UCSD-AML1 (cell line): ENCODE data around the gene PCDHGB4.
"Not testable (repeated sequence)": the region's sequence is repeated elsewhere in the genome, so short reads cannot be mapped to it uniquely, and the experiment has no call there.

Experiments
- DNase-seq: peaks from one replicate; lab custom pipeline; 2025; ENCODE audit not compliant: unreplicated experiment; lab: John Stamatoyannopoulos, UW

PCDHGB4 gene

DNA sequence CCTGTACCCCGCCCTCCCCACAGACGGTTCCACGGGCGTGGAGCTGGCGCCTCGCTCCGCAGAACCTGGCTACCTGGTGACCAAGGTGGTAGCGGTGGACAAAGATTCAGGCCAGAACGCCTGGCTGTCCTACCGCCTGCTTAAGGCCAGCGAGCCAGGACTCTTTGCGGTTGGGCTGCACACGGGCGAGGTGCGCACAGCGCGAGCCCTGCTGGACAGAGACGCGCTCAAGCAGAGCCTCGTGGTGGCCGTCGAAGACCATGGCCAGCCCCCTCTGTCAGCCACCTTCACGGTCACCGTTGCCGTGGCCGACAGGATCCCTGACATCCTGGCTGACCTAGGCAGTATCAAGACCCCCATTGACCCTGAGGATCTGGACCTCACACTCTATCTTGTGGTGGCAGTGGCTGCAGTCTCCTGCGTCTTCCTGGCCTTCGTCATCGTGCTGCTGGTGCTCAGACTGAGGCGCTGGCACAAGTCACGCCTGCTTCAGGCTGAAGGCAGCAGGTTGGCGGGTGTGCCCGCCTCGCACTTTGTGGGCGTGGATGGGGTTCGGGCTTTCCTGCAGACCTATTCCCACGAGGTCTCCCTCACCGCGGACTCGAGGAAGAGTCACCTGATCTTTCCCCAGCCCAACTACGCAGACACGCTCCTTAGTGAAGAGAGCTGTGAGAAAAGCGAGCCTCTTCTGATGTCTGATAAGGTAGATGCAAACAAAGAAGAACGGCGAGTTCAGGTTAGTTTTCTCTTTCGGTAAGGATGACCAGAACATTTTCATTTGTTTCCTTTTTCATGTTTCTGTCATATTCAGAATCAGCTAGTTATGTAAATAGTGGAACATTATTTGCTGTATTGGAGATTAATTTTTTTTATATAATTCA lies 21.2 kb upstream of the PCDHGB4 start:
- no peak for DNase-seq

DNA sequence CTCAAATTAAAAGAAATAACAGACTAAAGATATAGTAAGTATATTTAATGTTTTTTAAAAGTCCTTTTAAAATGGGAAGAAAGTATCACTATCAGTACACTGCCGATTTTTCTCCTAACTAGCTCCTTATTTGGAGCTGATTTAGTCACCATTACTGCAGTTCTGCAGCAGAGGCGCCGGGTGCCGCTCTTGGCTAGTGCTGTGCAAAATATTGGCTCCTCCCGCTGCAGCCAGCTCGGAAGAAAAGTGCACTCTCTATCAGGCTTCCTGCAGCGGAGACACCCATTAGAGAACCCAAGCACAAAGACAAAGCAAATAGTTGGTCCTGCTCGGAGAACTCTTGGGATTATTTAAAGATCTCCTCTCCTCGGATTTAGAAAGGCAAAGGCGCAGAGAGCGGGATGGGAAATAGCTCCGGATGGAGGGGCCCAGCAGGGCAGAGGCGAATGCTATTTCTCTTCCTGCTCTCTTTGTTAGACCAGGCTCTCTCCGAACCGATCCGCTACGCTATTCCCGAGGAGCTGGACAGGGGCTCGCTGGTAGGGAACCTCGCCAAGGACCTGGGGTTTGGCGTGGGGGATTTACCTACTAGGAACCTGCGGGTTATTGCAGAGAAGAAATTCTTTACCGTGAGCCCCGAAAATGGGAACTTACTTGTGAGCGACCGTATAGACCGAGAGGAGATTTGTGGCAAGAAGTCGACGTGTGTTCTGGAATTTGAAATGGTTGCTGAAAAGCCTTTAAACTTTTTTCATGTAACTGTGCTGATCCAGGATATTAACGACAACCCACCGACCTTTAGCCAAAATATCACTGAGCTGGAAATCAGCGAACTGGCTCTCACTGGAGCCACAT lies 17.3 kb upstream of the PCDHGB4 start, which contains the start of gene PCDHGB3:
Gene PCDHGB3 (plus strand): TSS at position 249 of the 855 bp plus-strand sequence. CDS start 153 bp downstream, at position 402.
- peak; percentile 30 for DNase-seq

DNA sequence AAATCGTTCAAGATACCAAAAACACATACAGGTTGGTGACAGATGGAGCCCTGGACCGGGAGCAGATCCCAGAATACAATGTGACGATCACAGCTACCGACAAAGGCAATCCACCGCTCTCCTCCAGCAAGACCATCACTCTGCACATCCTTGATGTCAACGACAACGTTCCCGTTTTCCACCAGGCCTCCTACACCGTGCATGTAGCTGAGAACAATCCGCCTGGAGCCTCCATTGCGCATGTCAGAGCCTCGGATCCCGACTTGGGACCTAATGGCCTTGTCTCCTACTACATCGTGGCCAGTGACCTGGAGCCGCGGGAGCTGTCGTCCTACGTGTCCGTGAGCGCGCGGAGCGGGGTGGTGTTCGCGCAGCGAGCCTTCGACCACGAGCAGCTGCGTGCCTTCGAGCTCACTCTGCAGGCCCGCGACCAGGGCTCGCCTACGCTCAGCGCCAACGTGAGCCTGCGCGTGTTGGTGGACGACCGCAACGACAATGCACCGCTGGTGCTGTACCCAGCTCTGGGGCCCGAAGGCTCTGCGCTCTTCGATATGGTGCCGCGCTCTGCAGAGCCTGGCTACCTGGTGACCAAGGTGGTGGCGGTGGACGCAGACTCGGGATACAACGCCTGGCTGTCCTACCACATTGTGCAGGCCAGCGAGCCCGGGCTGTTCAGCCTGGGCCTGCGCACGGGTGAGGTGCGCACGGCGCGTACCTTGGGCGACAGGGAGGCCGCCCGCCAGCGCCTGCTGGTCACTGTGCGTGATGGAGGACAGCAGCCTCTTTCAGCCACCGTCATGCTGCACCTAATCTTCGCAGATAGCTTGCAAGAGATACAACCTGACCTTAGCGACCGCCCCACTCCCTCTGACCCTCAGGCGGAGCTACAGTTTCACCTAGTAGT lies 15.7 kb upstream of the PCDHGB4 start:
- no peak for DNase-seq

DNA sequence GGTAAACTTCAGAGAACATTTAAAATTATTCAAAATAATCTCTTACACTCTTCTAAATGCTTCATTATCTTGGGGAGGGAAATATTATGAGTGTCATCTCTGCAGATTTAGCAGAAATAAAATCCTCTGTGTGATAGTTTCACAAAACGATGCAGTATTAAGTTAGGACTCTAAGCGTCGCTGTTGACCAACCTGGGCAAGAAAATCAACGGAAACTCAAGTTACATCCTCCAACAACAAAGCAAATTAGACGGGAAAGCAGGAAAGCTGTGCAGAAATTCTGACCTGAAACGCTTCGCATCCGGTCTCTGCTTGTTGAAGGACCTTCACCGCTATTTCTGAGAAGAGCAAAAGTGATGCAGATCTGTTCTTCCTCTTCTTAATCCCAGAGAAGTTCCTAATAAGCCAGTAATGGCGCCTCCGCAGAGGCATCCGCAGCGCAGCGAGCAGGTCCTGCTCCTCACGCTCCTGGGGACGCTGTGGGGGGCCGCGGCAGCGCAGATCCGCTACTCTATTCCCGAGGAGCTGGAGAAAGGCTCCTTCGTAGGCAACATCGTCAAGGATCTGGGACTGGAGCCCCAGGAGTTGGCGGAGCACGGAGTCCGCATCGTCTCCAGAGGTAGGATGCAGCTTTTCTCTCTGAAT lies 13.7 kb upstream of the PCDHGB4 start, which contains the start of gene PCDHGA6:
Gene PCDHGA6 (plus strand): TSS at position 219 of the 645 bp plus-strand sequence. CDS start 193 bp downstream, at position 412.
- no peak for DNase-seq

DNA sequence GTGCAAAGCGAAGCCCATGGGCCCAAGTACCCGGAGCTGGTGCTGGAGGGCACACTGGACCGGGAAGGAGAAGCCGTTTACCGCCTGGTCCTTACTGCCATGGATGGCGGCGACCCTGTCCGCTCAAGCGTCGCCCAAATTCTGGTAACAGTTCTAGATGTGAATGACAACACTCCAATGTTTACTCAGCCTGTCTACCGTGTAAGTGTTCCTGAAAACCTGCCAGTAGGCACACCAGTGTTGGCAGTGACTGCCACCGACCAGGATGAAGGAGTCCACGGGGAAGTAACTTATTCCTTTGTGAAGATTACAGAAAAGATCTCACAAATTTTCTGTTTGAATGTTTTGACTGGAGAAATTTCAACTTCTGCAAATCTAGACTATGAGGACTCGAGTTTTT lies 12.9 kb upstream of the PCDHGB4 start:
- no peak for DNase-seq

DNA sequence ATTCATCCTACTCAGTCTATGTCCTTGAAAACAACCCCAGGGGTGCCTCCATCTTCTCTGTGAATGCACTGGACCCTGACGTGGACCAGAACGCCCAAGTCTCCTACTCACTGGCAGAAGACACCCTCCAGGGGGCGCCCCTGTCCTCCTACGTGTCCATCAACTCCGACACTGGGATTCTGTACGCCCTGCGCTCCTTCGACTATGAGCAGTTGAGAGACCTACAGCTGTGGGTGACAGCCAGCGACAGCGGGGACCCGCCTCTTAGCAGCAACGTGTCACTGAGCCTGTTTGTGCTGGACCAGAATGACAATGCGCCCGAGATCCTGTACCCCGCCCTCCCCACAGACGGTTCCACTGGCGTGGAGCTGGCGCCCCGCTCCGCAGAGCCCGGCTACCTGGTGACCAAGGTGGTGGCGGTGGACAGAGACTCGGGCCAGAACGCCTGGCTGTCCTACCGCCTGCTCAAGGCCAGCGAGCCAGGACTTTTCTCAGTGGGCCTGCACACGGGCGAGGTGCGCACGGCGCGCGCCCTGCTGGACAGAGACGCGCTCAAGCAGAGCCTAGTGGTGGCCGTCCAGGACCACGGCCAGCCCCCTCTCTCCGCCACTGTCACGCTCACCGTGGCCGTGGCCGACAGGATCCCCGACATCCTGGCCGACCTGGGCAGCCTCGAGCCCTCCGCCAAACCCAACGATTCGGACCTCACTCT lies 11.9 kb upstream of the PCDHGB4 start:
- DNase-seq, result not testable (repeated sequence)

DNA sequence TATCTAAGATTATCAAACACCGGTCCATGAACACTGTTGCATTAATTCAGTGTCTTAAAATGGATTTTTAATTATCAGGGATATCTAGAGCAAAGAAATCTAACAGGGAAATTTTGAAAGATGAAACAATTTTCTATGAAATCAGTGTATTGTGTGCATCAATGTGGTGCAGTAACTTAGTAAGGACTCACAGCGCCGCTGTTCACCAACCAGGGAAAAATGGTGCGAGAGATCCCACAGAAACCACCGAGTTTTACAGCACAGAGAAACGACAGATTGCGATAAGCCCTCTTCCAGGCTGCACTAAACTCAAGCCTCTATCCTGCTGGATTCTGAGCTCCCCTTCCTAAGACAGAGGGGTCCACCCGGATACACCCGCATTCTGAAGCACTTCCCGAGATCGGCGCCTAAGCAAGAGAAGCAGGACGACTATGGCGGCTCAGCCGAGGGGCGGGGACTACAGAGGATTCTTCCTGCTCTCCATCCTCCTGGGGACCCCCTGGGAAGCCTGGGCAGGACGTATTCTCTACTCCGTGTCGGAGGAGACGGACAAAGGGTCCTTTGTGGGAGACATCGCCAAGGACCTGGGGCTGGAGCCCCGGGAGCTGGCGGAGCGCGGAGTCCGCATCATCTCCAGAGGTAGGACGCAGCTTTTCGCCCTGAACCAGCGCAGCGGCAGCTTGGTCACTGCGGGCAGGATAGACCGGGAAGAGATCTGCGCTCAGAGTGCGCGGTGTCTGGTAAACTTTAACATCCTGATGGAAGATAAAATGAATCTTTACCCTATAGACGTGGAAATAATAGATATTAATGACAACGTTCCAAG lies 4.8 kb upstream of the PCDHGB4 start, which contains the start of gene PCDHGA7:
Gene PCDHGA7 (plus strand): TSS at position 274 of the 826 bp plus-strand sequence. CDS start 158 bp downstream, at position 432.
- no peak for DNase-seq

DNA sequence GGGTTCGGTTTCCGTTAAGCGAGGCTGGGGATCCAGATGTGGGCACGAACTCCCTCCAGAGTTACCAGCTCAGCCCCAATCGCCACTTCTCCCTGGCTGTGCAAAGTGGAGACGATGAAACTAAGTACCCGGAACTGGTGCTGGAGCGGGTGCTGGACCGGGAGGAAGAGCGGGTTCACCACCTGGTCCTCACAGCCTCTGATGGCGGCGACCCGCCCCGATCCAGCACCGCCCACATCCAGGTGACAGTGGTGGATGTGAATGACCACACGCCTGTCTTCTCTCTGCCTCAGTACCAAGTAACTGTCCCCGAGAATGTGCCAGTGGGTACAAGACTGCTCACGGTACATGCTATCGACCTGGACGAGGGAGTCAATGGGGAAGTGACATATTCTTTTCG lies 4.2 kb upstream of the PCDHGB4 start:
- no peak for DNase-seq

DNA sequence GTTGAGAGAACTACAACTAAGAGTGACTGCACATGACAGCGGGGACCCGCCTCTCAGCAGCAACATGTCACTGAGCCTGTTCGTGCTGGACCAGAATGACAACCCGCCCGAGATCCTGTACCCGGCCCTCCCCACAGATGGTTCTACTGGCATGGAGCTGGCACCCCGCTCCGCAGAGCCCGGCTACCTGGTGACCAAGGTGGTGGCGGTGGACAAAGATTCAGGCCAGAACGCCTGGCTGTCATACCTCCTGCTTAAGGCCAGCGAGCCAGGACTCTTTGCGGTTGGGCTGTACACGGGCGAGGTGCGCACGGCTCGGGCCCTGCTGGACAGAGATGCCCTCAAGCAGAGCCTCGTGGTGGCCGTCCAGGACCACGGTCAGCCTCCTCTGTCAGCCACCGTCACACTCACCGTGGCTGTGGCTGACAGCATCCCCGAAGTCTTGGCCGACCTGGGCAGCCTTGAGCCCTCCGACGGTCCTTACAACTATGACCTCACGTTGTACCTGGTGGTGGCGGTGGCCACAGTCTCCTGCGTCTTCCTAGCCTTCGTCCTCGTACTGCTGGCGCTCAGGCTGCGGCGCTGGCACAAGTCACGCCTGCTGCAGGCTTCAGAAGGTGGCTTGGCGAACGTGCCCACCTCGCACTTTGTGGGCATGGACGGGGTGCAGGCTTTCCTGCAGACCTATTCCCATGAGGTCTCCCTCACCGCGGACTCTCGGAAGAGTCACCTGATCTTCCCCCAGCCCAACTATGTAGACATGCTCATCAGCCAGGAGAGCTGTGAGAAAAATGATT lies 2.8 kb upstream of the PCDHGB4 start:
- DNase-seq, result no peak

DNA sequence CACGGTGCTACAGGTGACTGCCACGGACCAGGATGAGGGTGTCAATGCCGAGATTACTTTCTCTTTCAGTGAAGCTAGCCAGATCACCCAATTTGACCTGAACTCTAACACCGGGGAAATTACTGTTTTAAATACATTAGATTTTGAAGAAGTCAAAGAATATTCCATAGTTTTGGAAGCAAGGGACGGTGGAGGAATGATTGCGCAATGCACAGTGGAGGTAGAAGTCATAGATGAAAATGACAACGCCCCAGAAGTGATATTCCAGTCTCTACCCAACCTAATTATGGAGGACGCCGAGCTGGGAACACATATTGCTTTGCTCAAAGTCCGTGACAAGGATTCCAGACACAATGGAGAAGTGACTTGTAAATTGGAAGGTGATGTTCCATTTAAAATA lies 1.2 kb downstream of the PCDHGB4 start:
- DNase-seq, result no peak

DNA sequence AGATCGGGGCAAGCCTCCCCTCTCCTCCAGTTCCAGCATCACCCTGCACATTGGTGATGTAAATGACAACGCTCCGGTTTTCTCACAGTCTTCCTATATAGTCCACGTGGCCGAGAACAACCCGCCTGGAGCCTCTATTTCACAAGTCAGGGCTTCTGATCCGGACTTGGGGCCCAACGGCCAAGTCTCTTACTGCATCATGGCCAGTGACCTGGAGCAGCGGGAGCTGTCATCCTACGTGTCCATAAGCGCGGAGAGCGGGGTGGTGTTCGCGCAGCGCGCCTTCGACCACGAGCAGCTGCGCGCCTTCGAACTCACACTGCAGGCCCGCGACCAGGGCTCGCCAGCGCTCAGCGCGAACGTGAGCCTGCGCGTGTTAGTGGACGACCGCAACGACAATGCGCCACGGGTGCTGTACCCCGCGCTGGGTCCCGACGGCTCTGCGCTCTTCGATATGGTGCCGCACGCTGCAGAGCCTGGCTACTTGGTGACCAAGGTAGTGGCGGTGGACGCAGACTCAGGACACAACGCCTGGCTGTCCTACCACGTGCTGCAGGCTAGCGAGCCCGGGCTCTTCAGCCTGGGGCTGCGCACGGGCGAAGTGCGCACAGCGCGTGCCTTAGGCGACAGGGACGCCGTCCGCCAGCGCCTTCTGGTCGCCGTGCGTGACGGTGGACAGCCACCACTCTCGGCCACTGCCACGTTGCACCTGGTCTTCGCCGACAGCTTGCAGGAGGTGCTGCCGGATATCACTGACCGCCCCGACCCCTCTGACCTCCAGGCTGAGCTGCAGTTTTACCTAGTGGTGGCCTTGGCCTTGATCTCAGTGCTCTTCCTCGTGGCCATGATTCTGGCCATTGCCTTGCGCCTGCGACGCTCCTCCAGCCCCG lies 1.9 kb downstream of the PCDHGB4 start:
- no peak for DNase-seq

DNA sequence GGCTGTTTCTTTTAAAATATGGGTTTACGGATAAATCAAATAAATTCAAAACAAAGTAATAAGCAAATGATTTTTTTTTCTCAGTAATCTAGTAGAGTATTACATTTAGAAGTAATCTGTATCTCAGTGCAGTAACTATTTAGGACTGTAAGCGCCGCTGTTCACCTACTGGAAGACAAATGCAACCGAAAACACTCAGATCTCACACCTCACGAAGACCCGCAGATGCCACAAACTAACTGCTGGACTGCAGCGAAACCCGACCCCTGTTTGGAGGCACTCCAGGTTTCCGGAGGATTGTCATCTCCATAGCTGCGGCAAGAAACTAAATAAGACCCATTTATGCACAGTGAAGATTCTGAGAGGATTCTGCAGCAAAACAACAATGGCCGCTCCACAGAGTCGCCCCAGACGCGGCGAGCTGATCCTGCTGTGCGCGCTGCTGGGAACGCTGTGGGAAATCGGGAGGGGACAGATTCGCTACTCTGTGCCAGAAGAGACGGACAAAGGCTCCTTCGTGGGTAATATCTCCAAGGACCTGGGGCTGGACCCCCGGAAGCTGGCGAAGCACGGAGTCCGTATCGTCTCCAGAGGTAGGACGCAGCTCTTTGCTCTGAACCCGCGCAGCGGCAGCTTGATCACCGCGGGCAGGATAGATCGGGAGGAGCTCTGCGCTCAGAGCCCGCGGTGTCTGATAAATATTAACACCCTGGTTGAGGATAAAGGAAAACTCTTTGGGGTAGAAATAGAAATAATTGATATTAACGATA lies 5.1 kb downstream of the PCDHGB4 start, which contains the start of gene PCDHGA8:
Gene PCDHGA8 (plus strand): TSS at position 205 of the 770 bp plus-strand sequence. CDS start 181 bp downstream, at position 386.
- no peak for DNase-seq

DNA sequence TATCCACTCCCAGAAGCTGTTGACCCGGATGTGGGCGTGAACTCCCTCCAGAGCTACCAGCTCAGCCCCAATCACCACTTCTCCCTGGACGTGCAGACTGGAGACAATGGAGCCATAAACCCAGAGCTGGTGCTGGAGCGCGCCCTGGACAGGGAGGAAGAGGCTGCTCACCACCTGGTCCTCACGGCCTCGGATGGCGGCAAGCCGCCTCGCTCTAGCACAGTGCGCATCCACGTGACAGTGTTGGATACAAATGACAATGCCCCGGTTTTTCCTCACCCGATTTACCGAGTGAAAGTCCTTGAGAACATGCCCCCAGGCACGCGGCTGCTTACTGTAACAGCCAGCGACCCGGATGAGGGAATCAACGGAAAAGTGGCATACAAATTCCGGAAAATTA lies 5.8 kb downstream of the PCDHGB4 start:
- DNase-seq, result no peak

DNA sequence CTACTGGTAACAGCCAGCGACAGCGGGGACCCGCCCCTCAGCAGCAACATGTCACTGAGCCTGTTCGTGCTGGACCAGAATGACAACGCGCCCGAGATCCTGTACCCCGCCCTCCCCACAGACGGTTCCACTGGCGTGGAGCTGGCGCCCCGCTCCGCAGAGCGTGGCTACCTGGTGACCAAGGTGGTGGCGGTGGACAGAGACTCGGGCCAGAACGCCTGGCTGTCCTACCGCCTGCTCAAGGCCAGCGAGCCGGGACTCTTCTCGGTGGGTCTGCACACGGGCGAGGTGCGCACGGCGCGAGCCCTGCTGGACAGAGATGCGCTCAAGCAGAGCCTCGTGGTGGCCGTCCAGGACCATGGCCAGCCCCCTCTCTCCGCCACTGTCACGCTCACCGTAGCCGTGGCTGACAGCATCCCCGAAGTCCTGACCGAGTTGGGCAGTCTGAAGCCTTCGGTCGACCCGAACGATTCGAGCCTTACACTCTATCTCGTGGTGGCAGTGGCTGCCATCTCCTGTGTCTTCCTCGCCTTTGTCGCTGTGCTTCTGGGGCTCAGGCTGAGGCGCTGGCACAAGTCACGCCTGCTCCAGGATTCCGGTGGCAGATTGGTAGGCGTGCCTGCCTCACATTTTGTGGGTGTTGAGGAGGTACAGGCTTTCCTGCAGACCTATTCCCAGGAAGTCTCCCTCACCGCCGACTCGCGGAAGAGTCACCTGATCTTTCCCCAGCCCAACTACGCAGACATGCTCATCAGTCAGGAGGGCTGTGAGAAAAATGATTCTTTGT lies 7.1 kb downstream of the PCDHGB4 start:
- not testable (repeated sequence) for DNase-seq
